ENCODE measurements around the gene KCNV2.
"Not testable (repeated sequence)": the region's sequence is repeated elsewhere in the genome, so short reads cannot be mapped to it uniquely, and the experiment has no call there.

KCNV2 gene

DNA sequence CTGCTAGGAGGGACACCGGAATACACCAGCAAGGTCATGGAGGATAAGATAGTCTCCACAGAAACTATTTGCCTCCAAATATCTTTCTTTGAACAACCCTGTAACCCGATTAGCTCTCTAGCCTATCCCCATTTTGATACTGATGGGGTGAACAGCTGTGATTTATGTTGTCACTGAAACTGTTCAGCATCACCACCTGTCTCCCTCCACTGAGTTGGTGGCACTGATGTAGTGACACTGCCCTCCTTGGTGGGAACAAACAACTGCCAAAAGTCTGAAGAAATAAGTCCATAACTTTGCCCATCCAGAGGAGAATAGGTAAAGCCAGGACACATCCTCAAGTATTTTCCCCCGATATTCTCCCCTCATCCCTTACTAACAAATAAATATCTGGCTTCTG is 24.3 kb upstream of the KCNV2 start:
- no peaks in the 10 kb centered on the region for H3K36me3 ChIP-seq (ENCODE audit: control insufficient read depth, insufficient read depth, low read length)
- H3K4me3 ChIP-seq (ENCODE audit: low read depth, low read length), result no peak overlapping the region
- H3K9me3 ChIP-seq (ENCODE audit: control insufficient read depth, insufficient read depth, low read length), result no peaks in the 10 kb centered on the region
- no peaks in the 10 kb centered on the region for H3K4me1 ChIP-seq (ENCODE audit: control insufficient read depth, insufficient read depth, low read length)
- H3K9ac ChIP-seq (ENCODE audit: low read depth, low read length), result no peak overlapping the region
- no peaks in the 10 kb centered on the region for H3K27me3 ChIP-seq (ENCODE audit: control insufficient read depth, insufficient read depth, low read length)

DNA sequence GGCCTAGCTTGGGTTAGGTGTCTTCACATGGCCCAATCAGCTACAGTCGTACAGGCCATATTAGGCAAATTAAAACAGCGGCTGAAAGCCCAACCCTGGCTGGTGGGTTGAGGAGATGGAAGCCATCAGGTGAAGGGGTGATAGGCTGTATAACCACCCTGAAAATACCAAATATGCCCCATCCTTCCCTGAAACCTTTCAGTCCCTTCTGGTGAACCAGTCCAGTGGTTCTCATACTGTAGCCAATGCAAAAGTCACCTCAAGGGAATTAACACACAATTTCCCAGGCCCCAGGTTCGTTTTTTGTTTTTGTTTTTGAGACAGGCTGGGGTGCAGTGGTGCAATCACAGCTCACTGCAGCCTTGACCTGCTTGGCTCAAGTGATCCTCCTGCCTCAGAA is 19.8 kb upstream of the KCNV2 start:
- Histone ChIP-seq H3K27me3 (ENCODE audit: control insufficient read depth, insufficient read depth, low read length) (no peaks in the 10 kb centered on the region), H3K36me3 (ENCODE audit: control insufficient read depth, insufficient read depth, low read length) (no peaks in the 10 kb centered on the region), H3K4me3 (ENCODE audit: low read depth, low read length) (no peak overlapping the region), H3K9me3 (ENCODE audit: control insufficient read depth, insufficient read depth, low read length) (no peaks in the 10 kb centered on the region), H3K9ac (ENCODE audit: low read depth, low read length) (no peak overlapping the region), H3K4me1 (ENCODE audit: control insufficient read depth, insufficient read depth, low read length) (peaks cover 16% of the 10 kb centered on the region)

DNA sequence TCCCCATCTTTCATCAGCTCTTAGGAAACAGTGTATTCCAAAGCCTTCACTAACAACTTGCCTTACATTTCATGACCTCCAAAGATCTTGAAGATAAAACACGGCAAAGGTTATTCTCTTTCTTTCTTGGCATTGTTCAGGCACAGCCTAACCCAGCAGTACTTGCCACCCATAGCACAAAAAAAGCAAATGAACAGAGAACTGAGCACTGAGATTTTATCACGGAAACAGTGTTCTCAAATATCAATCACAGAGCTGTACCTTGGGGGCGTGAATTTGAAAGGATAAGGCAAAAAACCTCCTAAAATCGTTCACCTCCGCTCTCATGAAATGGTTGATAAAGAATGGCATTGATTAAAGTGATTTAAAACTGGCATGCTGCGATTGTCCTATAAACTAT is 16.9 kb upstream of the KCNV2 start:
- Histone ChIP-seq H3K4me3 (ENCODE audit: low read depth, low read length) (no peak overlapping the region), H3K9me3 (ENCODE audit: control insufficient read depth, insufficient read depth, low read length) (no peaks in the 10 kb centered on the region), H3K9ac (ENCODE audit: low read depth, low read length) (no peak overlapping the region), H3K36me3 (ENCODE audit: control insufficient read depth, insufficient read depth, low read length) (no peaks in the 10 kb centered on the region), H3K27me3 (ENCODE audit: control insufficient read depth, insufficient read depth, low read length) (no peaks in the 10 kb centered on the region), H3K4me1 (ENCODE audit: control insufficient read depth, insufficient read depth, low read length) (peaks cover 16% of the 10 kb centered on the region)

DNA sequence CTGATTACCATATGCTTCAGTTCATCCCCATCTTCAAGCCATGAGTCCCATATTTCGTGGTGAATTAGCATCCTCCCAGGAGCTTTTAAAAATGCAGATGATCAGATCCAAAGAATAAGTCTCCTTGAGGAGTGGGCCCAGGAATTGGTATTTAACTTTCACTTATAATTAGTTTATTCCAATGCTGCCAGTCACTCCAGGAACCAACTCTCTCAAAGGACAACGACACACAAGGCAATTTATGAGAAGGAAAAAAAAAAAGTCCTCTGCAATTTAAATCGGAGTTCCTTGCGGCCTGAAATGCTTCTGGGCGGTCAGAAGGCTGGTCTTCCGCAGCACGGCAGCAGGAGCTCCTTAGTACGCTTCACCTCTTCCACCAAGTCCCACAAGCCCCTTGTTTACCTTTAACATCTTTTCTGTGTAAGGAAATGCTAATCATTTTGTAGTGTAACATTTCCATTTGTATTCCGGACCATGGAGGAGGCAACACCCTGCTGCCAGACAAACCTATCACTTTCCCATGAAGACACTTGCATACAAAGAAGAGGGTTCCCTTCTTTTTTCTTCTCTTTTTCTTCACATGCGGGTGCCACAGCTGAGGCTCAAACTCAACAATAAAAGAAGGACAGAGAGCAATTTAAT is 16.3 kb upstream of the KCNV2 start:
- Histone ChIP-seq H3K36me3 (ENCODE audit: control insufficient read depth, insufficient read depth, low read length) (no peaks in the 10 kb centered on the region), H3K27me3 (ENCODE audit: control insufficient read depth, insufficient read depth, low read length) (no peaks in the 10 kb centered on the region), H3K9me3 (ENCODE audit: control insufficient read depth, insufficient read depth, low read length) (no peaks in the 10 kb centered on the region), H3K9ac (ENCODE audit: low read depth, low read length) (no peak overlapping the region), H3K4me1 (ENCODE audit: control insufficient read depth, insufficient read depth, low read length) (peaks cover 16% of the 10 kb centered on the region), H3K4me3 (ENCODE audit: low read depth, low read length) (no peak overlapping the region)

DNA sequence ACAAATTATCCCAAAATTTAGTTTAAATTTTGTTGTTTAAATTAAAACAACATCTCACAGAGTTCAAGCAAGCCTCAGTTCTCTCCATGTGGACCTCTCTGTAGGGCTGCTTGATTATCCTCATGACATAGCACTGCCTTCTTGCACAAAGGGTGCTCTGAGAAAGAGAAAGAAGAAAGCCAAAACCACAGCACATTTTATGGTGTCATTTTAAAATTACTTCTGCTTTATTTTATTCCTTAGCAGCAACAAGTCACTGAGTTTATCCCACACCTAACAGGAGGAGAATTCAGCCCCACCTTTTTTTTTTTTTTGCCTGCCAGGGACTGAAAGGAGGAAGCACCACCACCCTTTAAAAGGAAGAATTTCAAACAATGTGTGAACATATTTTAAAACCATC is 12.8 kb upstream of the KCNV2 start:
- Histone ChIP-seq H3K4me3 (ENCODE audit: low read depth, low read length) (no peak overlapping the region), H3K36me3 (ENCODE audit: control insufficient read depth, insufficient read depth, low read length) (no peaks in the 10 kb centered on the region), H3K4me1 (ENCODE audit: control insufficient read depth, insufficient read depth, low read length) (peaks cover 14% of the 10 kb centered on the region), H3K9me3 (ENCODE audit: control insufficient read depth, insufficient read depth, low read length) (no peaks in the 10 kb centered on the region), H3K9ac (ENCODE audit: low read depth, low read length) (no peak overlapping the region), H3K27me3 (ENCODE audit: control insufficient read depth, insufficient read depth, low read length) (no peaks in the 10 kb centered on the region)

DNA sequence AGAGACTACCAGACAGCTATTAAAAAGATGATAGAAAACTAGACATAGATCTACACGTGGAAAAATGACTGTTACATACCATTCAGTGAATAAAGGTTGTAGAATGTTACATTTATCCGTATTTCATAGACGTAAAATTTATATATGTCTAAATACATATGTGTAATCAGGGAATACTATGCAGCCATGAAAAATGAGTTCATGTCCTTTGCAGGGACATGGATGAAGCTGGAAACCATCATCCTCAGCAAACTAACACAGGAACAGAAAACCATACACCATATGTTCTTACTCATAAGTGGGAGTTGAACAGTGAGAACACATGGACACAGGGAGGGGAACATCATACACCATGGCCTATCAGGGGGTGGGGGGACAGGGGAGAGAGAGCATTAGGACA is 10.1 kb upstream of the KCNV2 start:
- not testable (repeated sequence) for H3K36me3 ChIP-seq (ENCODE audit: control insufficient read depth, insufficient read depth, low read length); H3K9me3 ChIP-seq (ENCODE audit: control insufficient read depth, insufficient read depth, low read length); H3K4me3 ChIP-seq (ENCODE audit: low read depth, low read length); H3K27me3 ChIP-seq (ENCODE audit: control insufficient read depth, insufficient read depth, low read length); H3K9ac ChIP-seq (ENCODE audit: low read depth, low read length); H3K4me1 ChIP-seq (ENCODE audit: control insufficient read depth, insufficient read depth, low read length)

DNA sequence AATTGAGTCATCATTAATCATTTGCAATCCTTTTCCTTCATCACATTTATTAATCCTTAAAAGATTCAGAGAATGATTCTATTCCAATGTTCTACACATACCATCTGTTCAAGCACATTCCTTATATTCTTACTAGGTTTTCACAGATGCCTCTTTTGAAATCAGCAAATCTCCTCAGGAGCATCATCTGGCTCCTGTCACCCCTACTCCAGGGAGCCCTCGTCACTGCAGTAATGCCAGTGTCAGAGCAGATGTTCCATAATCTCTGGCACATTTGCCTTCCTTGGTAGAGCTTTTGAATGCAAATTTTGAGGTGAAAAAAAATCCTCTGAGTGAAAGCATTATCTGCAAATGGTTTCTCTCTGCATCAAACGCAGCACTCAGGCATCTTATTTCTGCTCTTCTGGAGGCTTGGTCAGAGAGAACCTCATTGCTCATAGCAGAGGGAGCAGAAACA is 7.6 kb upstream of the KCNV2 start:
- H3K4me1 ChIP-seq (ENCODE audit: control insufficient read depth, insufficient read depth, low read length), result no peaks in the 10 kb centered on the region
- no peaks in the 10 kb centered on the region for H3K27me3 ChIP-seq (ENCODE audit: control insufficient read depth, insufficient read depth, low read length)
- no peaks in the 10 kb centered on the region for H3K36me3 ChIP-seq (ENCODE audit: control insufficient read depth, insufficient read depth, low read length)
- no peak overlapping the region for H3K4me3 ChIP-seq (ENCODE audit: low read depth, low read length)
- no peak overlapping the region for H3K9ac ChIP-seq (ENCODE audit: low read depth, low read length)
- no peaks in the 10 kb centered on the region for H3K9me3 ChIP-seq (ENCODE audit: control insufficient read depth, insufficient read depth, low read length)

DNA sequence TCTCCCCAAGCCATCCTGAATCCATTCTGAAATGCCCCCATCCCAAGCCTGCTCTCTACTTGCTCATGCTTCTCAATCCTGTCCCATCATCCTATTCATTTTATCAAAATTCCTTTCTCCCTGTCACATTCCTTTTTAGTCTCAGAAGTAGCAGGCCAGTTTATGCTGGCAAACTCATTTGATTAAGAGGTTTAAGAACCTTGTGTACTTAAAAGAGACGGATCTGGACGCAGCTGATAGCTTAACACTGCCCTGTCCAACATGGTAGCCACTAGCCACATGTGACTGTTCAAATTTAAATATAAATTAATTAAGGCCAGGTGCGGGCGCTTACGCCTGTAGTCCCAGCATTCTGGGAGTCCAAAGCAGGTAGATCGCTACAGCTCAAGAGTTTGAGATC is 5.6 kb upstream of the KCNV2 start:
- Histone ChIP-seq H3K36me3 (ENCODE audit: control insufficient read depth, insufficient read depth, low read length) (no peaks in the 10 kb centered on the region), H3K9me3 (ENCODE audit: control insufficient read depth, insufficient read depth, low read length) (no peaks in the 10 kb centered on the region), H3K4me1 (ENCODE audit: control insufficient read depth, insufficient read depth, low read length) (no peaks in the 10 kb centered on the region), H3K27me3 (ENCODE audit: control insufficient read depth, insufficient read depth, low read length) (no peaks in the 10 kb centered on the region), H3K9ac (ENCODE audit: low read depth, low read length) (no peak overlapping the region), H3K4me3 (ENCODE audit: low read depth, low read length) (no peak overlapping the region)

DNA sequence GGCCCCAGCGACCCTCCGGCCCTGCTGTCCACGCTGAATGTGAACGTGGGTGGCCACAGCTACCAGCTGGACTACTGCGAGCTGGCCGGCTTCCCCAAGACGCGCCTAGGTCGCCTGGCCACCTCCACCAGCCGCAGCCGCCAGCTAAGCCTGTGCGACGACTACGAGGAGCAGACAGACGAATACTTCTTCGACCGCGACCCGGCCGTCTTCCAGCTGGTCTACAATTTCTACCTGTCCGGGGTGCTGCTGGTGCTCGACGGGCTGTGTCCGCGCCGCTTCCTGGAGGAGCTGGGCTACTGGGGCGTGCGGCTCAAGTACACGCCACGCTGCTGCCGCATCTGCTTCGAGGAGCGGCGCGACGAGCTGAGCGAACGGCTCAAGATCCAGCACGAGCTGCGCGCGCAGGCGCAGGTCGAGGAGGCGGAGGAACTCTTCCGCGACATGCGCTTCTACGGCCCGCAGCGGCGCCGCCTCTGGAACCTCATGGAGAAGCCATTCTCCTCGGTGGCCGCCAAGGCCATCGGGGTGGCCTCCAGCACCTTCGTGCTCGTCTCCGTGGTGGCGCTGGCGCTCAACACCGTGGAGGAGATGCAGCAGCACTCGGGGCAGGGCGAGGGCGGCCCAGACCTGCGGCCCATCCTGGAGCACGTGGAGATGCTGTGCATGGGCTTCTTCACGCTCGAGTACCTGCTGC is 839 bp downstream of the KCNV2 start:
- Histone ChIP-seq H3K27me3 (ENCODE audit: control insufficient read depth, insufficient read depth, low read length) (no peaks in the 10 kb centered on the region), H3K9ac (ENCODE audit: low read depth, low read length) (no peak overlapping the region), H3K4me3 (ENCODE audit: low read depth, low read length) (no peak overlapping the region), H3K9me3 (ENCODE audit: control insufficient read depth, insufficient read depth, low read length) (no peaks in the 10 kb centered on the region), H3K4me1 (ENCODE audit: control insufficient read depth, insufficient read depth, low read length) (no peaks in the 10 kb centered on the region), H3K36me3 (ENCODE audit: control insufficient read depth, insufficient read depth, low read length) (peaks cover 7% of the 10 kb centered on the region)

DNA sequence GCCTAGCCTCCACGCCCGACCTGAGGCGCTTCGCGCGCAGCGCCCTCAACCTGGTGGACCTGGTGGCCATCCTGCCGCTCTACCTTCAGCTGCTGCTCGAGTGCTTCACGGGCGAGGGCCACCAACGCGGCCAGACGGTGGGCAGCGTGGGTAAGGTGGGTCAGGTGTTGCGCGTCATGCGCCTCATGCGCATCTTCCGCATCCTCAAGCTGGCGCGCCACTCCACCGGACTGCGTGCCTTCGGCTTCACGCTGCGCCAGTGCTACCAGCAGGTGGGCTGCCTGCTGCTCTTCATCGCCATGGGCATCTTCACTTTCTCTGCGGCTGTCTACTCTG is 1.4 kb downstream of the KCNV2 start:
- Histone ChIP-seq H3K4me1 (ENCODE audit: control insufficient read depth, insufficient read depth, low read length) (no peaks in the 10 kb centered on the region), H3K9me3 (ENCODE audit: control insufficient read depth, insufficient read depth, low read length) (no peaks in the 10 kb centered on the region), H3K4me3 (ENCODE audit: low read depth, low read length) (no peak overlapping the region), H3K36me3 (ENCODE audit: control insufficient read depth, insufficient read depth, low read length) (peaks cover 7% of the 10 kb centered on the region), H3K9ac (ENCODE audit: low read depth, low read length) (no peak overlapping the region), H3K27me3 (ENCODE audit: control insufficient read depth, insufficient read depth, low read length) (no peaks in the 10 kb centered on the region)

DNA sequence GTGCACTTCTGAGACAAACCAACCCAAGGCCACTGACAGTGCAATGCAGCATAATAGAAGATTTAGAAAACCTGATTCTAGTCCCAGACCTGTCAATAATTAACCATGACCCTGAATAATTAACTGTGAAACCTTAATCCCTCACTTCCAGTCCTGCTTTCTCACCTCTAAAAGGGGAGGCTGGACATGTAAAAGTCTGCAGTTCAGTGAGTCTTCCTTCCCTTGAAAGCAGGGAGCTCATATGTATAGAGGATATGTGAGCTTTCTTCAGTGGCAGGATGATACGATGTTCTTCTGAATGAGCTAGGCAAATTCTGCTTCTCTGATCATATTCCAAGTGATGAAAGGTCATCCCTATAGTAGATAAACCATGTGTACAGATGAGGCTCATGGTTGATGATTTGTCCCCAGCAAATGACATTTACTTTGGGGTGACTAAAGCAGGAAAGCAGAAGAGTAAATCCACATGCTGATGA is 2.9 kb downstream of the KCNV2 start:
- no peak overlapping the region for H3K4me3 ChIP-seq (ENCODE audit: low read depth, low read length)
- peaks cover 7% of the 10 kb centered on the region for H3K36me3 ChIP-seq (ENCODE audit: control insufficient read depth, insufficient read depth, low read length)
- H3K9me3 ChIP-seq (ENCODE audit: control insufficient read depth, insufficient read depth, low read length), result no peaks in the 10 kb centered on the region
- no peaks in the 10 kb centered on the region for H3K4me1 ChIP-seq (ENCODE audit: control insufficient read depth, insufficient read depth, low read length)
- H3K27me3 ChIP-seq (ENCODE audit: control insufficient read depth, insufficient read depth, low read length), result no peaks in the 10 kb centered on the region
- no peak overlapping the region for H3K9ac ChIP-seq (ENCODE audit: low read depth, low read length)

DNA sequence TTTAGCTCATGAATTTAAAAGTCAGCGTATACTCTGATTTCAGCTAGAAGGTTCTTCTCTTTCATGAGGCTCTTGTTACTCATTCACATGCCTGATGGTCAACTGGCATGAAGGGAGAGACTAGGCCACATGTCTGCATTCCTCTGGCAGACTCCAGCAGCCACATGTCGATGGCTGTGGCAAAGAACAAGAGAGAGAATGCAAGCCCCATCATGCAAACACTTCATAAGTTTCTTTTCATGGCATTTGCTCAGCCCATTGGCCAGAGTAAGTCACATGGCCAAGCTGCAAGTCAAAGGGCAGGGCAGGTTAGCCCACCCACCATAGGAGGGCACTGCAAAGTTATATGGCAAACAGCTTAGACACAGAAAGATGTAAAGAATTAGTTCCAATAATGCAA is 5.4 kb downstream of the KCNV2 start:
- Histone ChIP-seq H3K9me3 (ENCODE audit: control insufficient read depth, insufficient read depth, low read length) (no peaks in the 10 kb centered on the region), H3K36me3 (ENCODE audit: control insufficient read depth, insufficient read depth, low read length) (peaks cover 7% of the 10 kb centered on the region), H3K4me1 (ENCODE audit: control insufficient read depth, insufficient read depth, low read length) (no peaks in the 10 kb centered on the region), H3K27me3 (ENCODE audit: control insufficient read depth, insufficient read depth, low read length) (no peaks in the 10 kb centered on the region), H3K9ac (ENCODE audit: low read depth, low read length) (no peak overlapping the region), H3K4me3 (ENCODE audit: low read depth, low read length) (no peak overlapping the region)
